Nucleus accumbens (tissue), 56 donors: Measurements from ENCODE around the gene PSMD6.

Source experiments
- DNase-seq, 56 donors: peaks; one replicate each; lab custom pipeline; 2025; lab: John Stamatoyannopoulos, UW

PSMD6 gene

DNA sequence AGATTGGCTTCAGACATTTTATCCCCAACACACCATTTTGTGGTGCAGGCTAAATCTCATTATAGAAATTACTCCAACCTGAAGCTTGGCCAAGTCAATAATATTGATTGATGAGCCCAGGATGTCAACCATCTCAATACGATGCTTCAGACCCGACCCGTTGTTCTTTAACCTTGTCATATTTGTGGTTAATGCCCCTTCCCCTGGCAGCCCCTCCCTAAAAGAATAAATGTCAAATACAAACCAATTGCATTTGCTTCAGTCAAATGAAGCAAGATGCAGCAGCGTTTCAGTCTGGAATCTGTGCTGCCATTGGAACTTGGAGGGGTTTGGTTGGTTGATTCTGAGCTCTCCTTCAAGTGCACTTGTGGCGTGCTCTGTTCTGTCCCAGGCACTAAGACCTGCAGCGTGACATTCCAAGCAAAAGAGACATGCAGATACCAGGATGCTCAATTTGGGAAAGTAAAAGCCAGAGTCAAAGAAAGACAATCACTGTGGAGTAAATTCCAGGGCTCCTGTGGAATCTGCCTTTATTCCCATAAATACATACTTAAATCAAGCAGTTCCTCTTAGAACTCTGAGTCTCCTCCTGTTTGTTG, 23.8 kb upstream of the PSMD6 start:
- no peak for DNase-seq

DNA sequence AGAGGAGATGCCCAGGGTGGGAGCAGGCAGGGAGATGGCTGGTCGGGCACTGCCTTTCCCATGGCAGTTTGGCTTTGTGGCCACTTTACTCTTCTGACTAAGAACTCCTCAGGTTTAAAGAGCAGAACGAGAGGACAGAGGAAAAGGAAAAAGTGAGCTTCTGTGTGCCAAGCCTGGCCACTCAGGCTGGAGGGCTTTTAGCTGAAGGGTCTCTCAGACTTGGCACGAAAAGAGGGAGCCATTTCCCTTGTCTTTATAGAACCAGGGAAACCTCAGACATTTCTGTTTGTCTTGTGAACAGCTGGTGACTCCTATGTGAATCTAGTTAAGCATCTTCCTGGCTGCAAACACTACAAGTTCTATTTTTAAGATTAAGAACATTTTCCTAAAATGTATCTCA, 23.3 kb upstream of the PSMD6 start:
- DNase-seq, result no peak

DNA sequence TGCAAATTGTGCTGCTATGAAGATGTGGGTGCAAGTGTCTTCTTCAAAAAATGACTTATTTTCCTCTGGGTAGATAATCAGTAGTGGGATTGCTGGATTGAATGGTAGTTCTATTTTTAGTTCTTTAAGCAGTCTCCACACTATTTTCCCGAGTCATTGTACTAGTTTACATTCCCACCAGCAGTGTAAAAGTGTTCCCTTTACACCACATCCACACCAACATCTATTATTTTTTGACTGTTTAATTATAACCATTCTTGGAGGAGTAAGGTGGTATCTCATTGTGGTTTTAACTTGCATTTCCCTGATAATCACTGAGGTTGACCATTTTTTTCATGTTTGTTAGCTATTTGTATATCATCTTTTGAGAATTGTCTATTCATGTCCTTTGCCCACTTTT, 19.7 kb upstream of the PSMD6 start:
- no peak for DNase-seq

DNA sequence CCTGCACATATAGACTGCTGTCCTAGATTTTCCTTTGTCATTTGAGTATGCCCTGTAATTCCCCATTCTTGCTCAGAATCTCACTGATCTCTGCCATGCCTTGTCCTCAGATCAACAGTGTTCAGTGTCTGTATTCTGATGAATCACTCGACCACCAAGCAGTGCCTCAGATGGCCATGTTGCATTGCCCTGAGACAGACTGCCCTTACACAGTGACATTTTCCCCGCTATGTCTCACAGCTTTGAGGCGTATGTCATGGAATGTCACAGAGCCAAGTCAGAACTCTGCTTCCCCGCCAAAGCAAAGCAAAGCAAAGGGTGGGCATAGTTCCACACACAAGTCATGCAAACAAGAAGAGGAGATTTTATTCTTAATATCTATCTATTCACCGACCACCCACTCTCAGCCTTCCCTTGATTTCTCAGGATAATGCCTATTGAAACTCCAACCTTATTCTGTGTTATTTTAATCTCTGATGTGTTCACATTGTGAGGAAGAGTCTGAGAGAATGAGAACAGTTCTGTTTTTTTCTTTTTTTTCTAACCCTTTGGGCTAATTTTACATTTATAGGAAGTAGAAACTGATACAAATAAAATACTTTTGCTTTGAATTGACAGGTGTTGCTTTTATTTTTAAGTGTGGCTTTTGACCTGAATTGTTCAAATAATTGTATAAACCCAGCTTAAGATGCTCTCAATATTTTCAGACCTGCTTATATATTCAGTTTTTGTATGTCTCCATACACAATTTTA, 16.9 kb upstream of the PSMD6 start:
- no peak for DNase-seq

DNA sequence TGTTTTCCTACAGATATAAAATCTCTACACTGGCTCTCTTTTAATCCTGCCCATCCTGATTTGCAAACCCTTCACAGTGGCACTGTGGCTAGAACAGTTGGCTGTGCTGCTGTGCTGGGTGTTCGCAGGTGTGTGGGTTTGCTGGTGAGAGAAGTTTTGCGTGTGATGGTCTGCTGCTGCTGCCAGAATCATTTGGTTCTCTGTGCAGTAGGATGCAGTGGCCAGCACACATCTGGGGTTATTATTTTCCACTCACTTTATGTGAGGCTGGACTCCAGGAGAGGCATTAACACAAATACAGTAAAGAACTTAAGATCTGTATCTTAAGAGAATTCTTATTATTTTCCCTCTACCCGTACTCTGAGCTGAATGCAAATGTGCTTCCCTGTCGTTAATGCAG, 16.0 kb upstream of the PSMD6 start:
- DNase-seq, result no peak

DNA sequence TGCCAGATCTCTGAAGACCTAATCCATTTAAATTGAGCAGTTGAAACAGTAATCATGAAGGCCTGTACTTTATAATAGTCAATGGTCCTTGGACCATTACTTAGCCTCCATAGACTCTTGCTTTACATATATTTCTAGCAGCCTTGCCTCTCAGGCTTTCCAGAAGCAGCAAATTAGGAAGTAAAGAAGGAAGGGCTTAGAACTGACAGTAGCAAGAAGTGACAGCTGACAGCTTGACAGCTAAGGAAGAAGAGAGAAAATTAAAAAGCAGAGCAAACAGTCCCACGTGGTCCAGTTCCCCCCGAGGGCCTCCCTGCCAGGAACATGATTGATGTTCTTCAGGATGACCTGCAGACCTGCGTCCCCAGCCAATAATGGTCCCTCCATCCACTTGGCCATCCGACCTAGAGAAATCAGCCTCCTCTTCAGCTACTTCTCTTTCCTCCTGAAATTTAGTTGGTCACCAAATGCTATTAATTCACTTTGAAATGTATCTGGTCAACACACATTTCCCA, 15.0 kb upstream of the PSMD6 start:
- DNase-seq, result no peak

DNA sequence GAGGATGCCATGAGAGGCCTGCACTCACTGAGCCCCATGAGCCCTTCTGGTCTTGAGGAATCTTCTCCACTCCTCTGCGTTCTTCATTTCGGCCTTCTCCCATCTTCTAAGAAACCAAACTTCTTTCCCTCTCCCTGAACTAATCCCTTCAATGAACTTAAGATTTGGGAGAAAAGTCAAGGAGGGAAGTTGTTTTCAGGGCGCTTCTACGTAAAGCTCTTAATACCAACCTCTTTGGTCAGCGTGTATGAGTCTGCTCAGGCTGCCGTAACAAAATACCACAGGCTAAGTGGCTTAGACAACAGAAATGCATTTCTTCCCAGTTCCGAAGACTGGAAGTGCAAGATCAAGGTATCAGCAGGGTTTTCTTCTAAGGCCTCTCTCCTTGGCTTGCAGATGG, 13.8 kb upstream of the PSMD6 start:
- no peak for DNase-seq

DNA sequence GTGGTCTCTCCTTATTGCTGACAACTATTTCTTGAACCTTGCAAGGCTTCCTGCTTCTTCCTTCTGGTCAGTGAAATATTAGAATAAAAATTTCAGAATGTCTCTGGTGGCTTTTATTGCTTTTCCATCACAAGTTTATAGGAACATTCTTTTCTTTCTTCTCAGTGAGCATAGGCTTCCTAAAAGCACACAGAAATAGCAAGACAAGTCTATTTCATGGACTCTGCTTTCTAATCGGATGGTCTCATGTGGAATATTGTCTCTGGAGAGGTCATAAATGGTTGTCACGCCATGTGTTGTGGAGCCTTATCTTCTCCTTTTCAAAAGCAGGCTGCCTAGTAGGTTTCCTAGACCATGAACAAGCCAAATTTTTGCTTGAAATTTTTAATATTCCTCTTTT, 9.8 kb upstream of the PSMD6 start:
- DNase-seq, result no peak

DNA sequence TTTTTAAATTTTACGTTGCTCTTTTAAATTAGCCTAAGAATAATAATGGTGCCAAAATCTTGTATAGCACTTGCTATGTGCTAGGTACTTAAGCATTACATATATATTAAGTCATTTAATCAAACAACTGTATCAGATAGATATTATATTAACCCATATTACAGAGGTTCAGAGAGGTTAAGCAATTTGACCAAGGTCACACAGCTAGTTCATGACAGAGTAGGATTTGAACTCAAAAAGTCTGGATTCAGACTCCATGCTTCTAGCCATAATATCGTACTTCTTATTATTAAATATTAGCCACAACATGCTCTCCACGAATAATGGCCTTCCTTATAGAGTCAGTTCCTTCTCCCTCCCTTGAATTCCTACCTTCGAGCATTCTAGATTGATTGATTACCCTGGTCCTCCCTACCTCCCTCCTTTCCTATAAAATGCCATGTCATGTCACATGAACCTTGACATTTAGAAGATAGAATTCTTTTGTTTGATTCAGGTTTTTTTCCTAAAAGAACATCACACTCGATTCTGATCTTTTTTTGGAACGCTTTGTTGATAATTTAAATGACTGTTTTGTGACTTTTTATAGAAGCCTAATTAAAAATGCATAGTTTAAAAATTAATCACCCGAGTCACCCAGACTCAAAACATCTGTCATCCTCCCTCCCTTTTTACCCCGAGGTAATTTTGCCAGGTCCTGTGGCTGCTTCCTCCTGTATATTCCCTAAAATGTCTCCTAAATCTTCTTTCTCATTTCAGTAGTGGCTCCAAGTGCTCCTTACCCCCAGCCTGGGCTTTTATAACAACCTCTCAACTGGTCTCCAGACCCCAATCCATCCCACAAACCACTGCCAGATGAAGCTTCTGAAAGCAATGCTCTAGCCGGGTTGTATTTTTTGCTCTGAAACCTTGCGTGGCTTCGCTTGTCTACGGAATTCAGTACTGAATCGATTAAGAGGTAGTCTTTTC, 8.5 kb upstream of the PSMD6 start:
- no peak for DNase-seq

DNA sequence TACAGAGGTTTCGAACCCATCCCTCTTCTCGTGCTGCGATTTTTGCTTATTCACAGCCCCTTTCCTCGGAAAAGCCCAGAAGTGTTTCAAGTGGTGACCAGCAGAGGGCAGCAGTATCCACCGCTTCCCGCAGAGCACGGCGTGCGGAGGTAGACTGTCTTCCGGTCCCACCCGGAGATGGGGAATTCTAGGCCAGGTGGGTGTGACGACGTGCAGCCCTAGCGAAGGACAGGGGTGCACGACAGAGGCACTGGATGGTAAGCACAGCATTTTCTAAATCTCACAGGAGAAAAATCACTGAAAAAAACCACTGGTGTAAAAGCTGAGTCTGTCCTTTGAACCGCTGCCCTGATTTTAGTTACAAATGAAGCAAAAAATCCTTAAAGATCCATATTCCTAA, 7.4 kb upstream of the PSMD6 start:
- peak in 50 of 56 donors; percentile 7 to 83 (median 42) for DNase-seq

DNA sequence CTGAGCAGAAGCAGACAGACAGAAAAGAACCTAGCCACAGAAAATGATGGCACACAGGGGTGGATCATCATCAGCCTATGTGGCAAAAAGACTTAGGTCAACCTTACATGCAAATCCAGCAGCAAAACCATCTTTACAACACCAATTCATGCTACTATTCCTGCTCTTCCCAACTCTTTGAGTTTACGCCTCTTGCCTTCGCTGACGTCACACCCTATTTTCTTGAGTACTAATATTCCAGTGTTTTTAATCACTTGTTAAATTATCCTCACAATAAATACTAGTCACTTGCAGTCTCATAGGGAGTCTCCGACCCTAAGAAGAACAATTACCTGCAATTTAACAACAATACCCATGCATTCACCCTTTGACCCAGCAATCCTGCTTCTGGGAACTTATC, 6.0 kb upstream of the PSMD6 start:
- DNase-seq, result no peak

DNA sequence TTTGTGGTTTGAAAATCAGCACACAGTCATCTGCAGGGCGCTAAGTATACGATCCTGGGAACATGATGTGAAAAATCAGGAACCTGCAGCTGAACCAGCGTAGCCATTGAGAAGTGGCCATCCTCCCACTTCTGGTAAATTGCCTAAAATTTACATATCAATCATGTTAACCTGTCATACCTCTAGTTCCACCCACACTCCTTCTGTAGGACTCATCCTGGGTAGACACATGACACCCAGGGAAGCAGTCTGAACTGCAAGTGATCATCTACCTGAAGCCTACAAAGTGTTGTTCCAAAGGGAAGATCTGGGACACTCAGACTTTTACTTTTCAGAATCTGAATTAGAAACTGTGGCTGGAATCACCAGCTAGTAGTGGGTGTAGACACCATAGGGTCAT, 5.5 kb upstream of the PSMD6 start:
- no peak for DNase-seq

DNA sequence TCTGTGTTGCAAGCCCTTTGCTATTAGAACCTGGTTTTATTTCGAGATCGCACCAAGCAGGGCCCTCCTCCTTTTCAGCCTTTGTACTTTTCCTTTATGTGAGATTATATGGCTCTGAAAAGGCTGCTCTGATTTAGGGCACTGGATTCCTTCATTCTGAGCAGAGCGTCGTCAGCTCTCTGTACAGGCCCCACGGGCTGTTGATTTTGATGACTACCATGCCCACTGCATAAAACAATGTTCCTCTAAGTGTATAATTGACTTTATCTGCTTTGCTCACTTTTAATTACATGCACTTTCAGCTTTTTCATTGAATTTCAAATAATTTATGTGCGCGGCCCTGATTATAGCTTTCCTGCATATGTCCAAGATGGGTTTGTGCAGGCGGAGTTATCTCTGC, 4.4 kb upstream of the PSMD6 start:
- DNase-seq, result no peak

DNA sequence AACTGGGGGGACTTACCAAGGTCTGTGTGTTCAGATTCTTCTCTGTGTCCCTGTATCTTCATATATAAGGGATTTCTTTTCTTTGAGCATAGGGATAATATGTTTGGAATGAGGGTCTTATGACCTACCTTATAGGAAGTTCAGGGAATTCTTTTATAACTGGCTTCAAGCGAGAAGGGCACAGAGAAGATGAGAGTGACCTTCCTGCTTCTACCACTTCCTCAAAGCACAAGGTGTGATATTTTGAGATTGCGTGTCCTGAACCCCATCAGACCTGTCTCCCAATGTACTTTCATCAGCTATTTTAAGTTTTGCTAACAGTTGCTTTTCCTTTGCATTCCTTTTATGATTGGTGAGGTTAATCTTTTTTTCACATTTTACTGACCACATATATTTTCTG, 3.1 kb upstream of the PSMD6 start:
- DNase-seq, result no peak

DNA sequence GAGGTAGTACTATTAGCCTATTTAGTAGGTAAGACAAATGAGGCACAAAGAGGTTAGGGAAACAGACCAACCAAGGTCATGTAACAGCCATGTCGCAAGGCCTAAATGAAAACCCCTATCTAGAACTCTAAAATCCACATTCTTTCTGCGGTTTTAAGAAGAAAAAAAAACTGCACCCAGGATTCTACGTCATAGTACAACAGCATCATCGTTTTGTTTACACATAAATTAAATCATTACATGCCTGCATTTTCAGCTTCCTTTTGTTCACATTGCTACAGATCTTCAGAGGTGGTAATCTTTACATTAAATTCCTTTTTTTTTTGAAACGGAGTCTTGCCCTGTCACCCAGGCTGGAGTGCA, 548 bp upstream of the PSMD6 start:
- DNase-seq, result no peak

DNA sequence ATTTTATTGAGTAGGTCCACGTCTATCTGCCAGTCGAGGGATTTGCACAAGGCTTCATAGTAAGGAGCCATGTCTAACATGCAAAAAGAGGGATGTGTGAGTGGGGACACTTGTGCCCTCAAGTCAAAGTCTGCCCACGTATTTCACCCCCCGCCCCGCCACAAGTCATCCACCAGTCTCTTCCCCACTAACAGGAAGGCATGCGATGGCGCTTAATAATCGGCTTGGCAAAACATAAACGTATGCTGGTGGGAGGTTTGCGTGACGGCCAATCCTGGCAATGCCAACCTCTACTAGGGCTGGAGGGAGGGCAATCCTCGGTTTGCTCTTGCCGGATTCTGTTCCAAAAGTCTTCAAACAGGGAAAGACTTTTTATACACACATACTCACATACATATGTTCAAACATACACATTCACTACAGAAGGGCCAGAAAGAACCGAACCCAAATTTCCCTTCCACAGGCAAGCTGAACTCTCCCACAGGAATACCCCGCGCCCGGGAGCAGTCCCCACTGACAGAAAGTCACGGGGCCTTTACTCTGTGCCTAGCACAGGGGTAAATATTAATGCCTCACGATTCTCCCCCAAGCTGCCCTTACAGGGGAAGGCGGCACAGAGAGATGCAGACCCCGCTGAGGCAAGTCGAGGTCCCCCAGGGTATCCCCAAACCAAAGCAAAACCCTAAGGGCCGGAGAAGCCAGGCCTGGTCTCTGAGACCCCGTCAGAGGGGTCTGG, 675 bp downstream of the PSMD6 start:
- peak in 3 of 56 donors; percentile 9 to 20 (median 16) for DNase-seq

DNA sequence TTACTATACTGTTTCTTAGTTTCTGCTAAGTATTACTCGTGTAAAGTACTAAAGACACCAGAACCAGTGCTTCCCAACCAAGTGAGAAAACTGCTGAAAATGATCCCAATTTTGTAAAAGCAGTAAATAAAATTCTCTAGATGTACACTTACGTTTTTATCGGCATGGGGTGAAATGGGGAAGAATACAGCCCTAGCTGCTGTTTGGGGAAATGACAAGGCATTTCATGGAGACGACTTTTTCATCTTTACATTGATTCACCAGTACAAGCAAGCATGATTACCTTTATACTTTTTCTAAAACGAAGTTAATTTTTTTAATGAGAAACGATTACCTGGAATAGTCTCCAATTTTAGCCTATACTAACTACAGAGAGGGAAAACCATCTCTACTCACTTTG, 1.4 kb downstream of the PSMD6 start:
- DNase-seq, result no peak

DNA sequence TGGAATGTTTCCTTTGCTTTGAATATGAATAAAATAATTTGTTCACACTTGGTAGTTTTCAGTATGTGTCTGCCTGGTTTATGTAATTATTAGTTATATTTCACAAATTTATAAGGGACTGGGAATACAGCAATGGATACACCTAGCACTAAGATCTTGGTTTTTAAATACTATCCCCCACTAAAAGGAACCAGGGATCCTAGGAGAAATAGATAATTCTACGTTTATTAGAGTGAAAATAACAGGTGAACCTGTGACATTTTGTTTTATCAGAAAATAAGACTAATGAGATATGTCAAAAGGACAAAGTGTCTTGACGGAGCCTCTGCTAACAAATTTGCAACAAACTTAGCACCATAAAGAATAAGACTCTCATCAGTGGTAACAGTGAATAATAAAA, 3.4 kb downstream of the PSMD6 start:
- no peak for DNase-seq

DNA sequence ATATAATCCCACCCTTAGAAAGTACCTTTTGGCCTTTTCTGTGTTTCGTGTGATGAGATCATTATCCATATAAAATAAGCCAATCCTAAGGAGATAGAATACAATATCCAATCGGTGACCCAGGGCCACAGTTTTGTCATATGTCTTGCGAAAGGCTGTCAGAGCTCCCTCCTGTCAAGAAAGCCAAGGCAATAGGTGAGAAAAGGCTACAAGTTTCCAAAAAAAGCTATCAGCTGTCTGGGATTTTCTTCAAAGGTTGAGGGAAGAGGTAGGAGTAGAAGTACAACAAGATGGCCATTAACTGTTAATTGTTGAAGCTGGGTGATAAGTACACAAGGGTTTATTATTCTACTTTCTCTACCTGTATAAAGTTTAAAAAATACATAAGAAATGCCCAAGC, 4.0 kb downstream of the PSMD6 start:
- no peak for DNase-seq

DNA sequence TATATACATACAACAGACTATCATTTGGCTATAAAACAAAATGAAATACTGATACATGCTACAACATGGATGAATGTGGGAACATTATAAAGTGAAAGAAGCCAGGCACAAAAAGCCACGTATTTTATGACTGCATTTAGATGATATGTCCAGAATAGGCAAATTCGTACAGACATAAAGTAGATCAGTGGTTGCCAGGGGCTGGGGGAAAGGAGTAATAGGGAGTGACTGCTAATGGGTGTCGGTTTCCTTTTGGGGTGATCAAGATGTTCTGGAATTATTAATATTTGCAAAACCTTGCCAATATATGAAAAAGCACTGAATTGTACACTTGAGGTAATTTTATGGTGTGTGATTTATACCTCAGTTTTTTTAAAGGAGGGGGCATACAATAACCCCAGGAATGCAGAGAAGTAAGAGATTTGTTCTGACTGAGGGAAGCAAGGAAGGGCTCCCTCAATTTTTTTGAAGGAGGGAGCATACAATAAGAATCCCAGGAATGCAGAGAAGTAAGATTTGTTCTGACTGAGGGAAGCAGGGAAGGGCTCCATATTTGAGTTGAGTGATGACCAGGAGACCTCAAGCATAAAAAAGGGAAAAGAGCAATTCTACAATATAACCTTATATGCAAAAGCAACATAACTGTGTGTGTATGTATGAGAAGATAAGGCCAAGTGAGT, 6.2 kb downstream of the PSMD6 start:
- no peak for DNase-seq
